Measurements from ENCODE around the gene TANK. TPM values are rescaled to one million over a fixed set of nuclear protein-coding genes. Genes with fewer than 3 reads are reported as not detected.

The TANK gene
- total RNA-seq, 1 experiment from 2014 or later: 52.5 TPM

DNA sequence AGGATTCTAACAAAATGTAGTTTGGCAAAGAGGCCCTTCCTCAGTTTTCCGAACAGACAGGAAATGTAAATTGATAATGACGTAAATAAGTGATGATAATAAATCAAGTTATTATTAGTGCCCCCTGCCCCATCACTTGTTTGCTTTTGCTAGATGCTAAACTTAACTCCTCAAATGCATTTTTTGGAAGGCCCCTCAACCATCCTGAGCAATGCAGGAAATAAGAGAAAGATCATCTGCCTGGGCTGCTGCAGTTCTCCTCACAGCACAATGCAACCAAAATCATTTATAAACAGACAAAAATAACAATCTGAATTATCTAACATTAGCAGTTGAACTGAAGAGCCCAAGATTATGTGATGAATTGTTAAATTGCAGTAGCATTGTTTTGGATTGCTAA, 85.4 kb downstream of the TANK start:
- CTCF ChIA-PET: no interaction called here
- intact Hi-C loops (cut with micrococcal nuclease): no loop called here

DNA sequence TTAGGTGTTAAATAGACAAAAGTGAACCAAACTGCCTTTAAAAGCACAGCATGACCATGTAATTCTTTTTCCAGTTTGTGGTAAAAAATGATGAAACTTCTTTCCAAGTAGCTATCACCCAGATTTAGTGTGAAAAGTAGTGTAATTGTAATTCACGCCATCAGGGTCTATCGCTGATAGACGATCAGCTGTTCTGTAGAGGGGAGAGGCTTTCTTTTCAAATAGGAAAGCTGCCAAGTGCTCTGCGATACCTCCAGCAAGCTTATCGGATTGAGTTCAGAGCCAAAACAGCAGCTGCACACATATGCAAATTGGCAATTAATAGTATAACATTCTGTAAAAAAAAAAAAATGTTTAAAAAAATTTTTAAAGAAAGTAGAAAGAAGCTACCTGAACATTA, 86.1 kb downstream of the TANK start:
- no peak for DNase-seq (ENCODE audit: low read depth, low spot score)
- Histone ChIP-seq H3K79me2 (ENCODE audit: insufficient read depth, low read length) (peaks cover 5% of the 10 kb centered on the region; the same call in 1 of the 2 replicates), H3K4me1 (ENCODE audit: control insufficient read depth in 1 of 2, insufficient read depth in 2 of 2, low read length in 2 of 2) (peaks cover 13 to 21% of the 10 kb centered on the region in 2 experiments), H3K27ac (ENCODE audit: low read depth, low read length) (no peak overlapping the region), H3K4me3 (replicated peaks in 1 of 2; ENCODE audit: low read depth in 1 of 2, low read length in 2 of 2) (no peak overlapping the region), H4K20me1 (ENCODE audit: insufficient read depth) (no peaks in the 10 kb centered on the region), H3K36me3 (ENCODE audit: control insufficient read depth in 1 of 2, insufficient read depth in 2 of 2, low read length in 2 of 2) (no peaks in the 10 kb centered on the region), H3K9me2 (ENCODE audit: insufficient read depth) (no peaks in the 10 kb centered on the region), H3K4me2 (ENCODE audit: low read length) (peak overlapping the region; percentile 74), H3K9ac (ENCODE audit: low read length) (no peak overlapping the region), H3K9me3 (ENCODE audit: control insufficient read depth in 1 of 2, insufficient read depth in 1 of 2, low read depth in 1 of 2, low read length in 2 of 2) (no peaks in the 10 kb centered on the region), H3K27me3 (ENCODE audit: insufficient read depth, low read length) (no peaks in the 10 kb centered on the region), H2AFZ (ENCODE audit: low read depth, low read length, poor library complexity, severe bottlenecking) (no peak overlapping the region)
- ChIA-PET RAD21 (ENCODE audit: low non-redundant PET in 1 of 2, low total read pairs in 2 of 2, uncharacterized antibody in 2 of 2, unreplicated experiment in 2 of 2) (no interaction called here), POLR2A (no interaction called here), CTCF (no interaction called here)
- ATAC-seq: no peak
- BruUV-seq (replicated peaks): no TSS peak
- intact Hi-C loops (cut with micrococcal nuclease): no loop called here
- TF ChIP-seq, protein P1, sequence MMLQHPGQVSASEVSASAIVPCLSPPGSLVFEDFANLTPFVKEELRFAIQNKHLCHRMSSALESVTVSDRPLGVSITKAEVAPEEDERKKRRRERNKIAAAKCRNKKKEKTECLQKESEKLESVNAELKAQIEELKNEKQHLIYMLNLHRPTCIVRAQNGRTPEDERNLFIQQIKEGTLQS (IDR thresholded peaks at IDR 0.05): no peak
- no peak for TF ChIP-seq ZNF274 (IDR thresholded peaks at IDR 0.05; ENCODE audit: low read depth, low read length)
- TF ChIP-seq, protein P2, sequence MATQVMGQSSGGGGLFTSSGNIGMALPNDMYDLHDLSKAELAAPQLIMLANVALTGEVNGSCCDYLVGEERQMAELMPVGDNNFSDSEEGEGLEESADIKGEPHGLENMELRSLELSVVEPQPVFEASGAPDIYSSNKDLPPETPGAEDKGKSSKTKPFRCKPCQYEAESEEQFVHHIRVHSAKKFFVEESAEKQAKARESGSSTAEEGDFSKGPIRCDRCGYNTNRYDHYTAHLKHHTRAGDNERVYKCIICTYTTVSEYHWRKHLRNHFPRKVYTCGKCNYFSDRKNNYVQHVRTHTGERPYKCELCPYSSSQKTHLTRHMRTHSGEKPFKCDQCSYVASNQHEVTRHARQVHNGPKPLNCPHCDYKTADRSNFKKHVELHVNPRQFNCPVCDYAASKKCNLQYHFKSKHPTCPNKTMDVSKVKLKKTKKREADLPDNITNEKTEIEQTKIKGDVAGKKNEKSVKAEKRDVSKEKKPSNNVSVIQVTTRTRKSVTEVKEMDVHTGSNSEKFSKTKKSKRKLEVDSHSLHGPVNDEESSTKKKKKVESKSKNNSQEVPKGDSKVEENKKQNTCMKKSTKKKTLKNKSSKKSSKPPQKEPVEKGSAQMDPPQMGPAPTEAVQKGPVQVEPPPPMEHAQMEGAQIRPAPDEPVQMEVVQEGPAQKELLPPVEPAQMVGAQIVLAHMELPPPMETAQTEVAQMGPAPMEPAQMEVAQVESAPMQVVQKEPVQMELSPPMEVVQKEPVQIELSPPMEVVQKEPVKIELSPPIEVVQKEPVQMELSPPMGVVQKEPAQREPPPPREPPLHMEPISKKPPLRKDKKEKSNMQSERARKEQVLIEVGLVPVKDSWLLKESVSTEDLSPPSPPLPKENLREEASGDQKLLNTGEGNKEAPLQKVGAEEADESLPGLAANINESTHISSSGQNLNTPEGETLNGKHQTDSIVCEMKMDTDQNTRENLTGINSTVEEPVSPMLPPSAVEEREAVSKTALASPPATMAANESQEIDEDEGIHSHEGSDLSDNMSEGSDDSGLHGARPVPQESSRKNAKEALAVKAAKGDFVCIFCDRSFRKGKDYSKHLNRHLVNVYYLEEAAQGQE (IDR thresholded peaks at IDR 0.05; ENCODE audit: low read depth): no peak
- TF ChIP-seq CEBPB (IDR thresholded peaks at IDR 0.05; ENCODE audit: low read depth): no peak
- TF ChIP-seq ELF1 (IDR thresholded peaks at IDR 0.05; ENCODE audit: borderline replicate concordance, low read depth): no peak
- TF ChIP-seq, protein P3, sequence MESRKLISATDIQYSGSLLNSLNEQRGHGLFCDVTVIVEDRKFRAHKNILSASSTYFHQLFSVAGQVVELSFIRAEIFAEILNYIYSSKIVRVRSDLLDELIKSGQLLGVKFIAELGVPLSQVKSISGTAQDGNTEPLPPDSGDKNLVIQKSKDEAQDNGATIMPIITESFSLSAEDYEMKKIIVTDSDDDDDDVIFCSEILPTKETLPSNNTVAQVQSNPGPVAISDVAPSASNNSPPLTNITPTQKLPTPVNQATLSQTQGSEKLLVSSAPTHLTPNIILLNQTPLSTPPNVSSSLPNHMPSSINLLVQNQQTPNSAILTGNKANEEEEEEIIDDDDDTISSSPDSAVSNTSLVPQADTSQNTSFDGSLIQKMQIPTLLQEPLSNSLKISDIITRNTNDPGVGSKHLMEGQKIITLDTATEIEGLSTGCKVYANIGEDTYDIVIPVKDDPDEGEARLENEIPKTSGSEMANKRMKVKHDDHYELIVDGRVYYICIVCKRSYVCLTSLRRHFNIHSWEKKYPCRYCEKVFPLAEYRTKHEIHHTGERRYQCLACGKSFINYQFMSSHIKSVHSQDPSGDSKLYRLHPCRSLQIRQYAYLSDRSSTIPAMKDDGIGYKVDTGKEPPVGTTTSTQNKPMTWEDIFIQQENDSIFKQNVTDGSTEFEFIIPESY (IDR thresholded peaks at IDR 0.05; ENCODE audit: extremely low read depth, insufficient replicate concordance, low read length): no peak
- no peak for TF ChIP-seq SP1 (IDR thresholded peaks at IDR 0.05; ENCODE audit: low read depth)

More for the DNA sequence above, 85.4 kb downstream of the TANK start:
- H3K27me3 ChIP-seq (ENCODE audit: insufficient read depth, low read length): no peaks in the 10 kb centered on the region
- BruUV-seq (replicated peaks): TSS peak; percentile 59
- ChIA-PET POLR2A (interaction anchor here (0.8 kb wide), 1 partner anchor 19 kb away, joined by 3 read pairs; no protein-coding TSS in a partner anchor), RAD21 (ENCODE audit: low non-redundant PET in 1 of 2, low total read pairs in 2 of 2, uncharacterized antibody in 2 of 2, unreplicated experiment in 2 of 2) (no interaction called here)
- peaks cover 5% of the 10 kb centered on the region; the same call in 1 of the 2 replicates for H3K79me2 ChIP-seq (ENCODE audit: insufficient read depth, low read length)
- peak overlapping the region; percentile 68 for H3K9ac ChIP-seq (ENCODE audit: low read length)
- no peak for TF ChIP-seq POLR2AphosphoS5 (IDR thresholded peaks at IDR 0.05; ENCODE audit: low read depth, low read length)
- DNase-seq (ENCODE audit: low read depth, low spot score): no peak
- peak overlapping the region; percentile 74 for H3K4me2 ChIP-seq (ENCODE audit: low read length)
- no peaks in the 10 kb centered on the region for H4K20me1 ChIP-seq (ENCODE audit: insufficient read depth)
- no peaks in the 10 kb centered on the region for H3K9me2 ChIP-seq (ENCODE audit: insufficient read depth)
- H3K4me1 ChIP-seq (ENCODE audit: control insufficient read depth in 1 of 2, insufficient read depth in 2 of 2, low read length in 2 of 2): peaks cover 13 to 16% of the 10 kb centered on the region in 2 experiments
- no peak for ATAC-seq
- H3K4me3 ChIP-seq (replicated peaks in 1 of 2; ENCODE audit: low read depth in 1 of 2, low read length in 2 of 2): peak overlapping the region; percentile 58 to 59
- H2AFZ ChIP-seq (ENCODE audit: low read depth, low read length, poor library complexity, severe bottlenecking): no peak overlapping the region
- no peaks in the 10 kb centered on the region for H3K36me3 ChIP-seq (ENCODE audit: control insufficient read depth in 1 of 2, insufficient read depth in 2 of 2, low read length in 2 of 2)
- no peaks in the 10 kb centered on the region for H3K9me3 ChIP-seq (ENCODE audit: control insufficient read depth in 1 of 2, insufficient read depth in 1 of 2, low read depth in 1 of 2, low read length in 2 of 2)
- H3K27ac ChIP-seq (ENCODE audit: low read depth, low read length): no peak overlapping the region

Measured in HCT116 (cell line).